ENCODE measurements around the gene FAM169A. TPM values are rescaled to one million over a fixed set of nuclear protein-coding genes. Genes with fewer than 3 reads are reported as not detected.

The FAM169A gene
- total and polyA plus RNA-seq, 7 donors = 0.95 to 3.3 (median 1.8) TPM

DNA sequence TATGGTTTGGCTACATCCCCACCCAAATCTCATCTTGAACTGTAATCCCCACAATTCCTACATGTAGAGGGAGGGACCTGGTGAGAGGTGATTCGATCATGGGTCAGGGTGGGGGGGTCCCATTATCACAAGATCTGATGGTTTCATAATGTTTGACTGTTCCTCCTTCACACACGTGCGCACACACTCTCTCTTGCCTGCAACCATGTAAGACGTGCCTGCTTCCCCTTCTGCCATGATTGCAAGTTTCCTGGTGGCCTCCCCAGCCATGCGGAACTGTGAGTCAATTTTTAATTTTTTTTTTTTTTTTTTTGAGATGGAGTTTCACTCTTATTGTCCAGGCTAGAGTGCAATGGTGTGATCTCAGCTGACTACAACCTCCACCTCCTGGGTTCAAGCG, 27.0 kb downstream of the FAM169A start:
- DNase-seq = no peak
- Histone ChIP-seq H3K9me3 (no peaks in the 10 kb centered on the region), H3K4me3 (no peak overlapping the region), H3K27me3 (no peaks in the 10 kb centered on the region), H3K27ac (no peak overlapping the region), H3K4me1 (no peaks in the 10 kb centered on the region), H3K36me3 (no peaks in the 10 kb centered on the region)
- intact Hi-C loops (cut with DNase I) = no loop called here
- TF ChIP-seq POLR2AphosphoS5 (IDR thresholded peaks at IDR 0.05) = no peak
- TF ChIP-seq, protein P1, sequence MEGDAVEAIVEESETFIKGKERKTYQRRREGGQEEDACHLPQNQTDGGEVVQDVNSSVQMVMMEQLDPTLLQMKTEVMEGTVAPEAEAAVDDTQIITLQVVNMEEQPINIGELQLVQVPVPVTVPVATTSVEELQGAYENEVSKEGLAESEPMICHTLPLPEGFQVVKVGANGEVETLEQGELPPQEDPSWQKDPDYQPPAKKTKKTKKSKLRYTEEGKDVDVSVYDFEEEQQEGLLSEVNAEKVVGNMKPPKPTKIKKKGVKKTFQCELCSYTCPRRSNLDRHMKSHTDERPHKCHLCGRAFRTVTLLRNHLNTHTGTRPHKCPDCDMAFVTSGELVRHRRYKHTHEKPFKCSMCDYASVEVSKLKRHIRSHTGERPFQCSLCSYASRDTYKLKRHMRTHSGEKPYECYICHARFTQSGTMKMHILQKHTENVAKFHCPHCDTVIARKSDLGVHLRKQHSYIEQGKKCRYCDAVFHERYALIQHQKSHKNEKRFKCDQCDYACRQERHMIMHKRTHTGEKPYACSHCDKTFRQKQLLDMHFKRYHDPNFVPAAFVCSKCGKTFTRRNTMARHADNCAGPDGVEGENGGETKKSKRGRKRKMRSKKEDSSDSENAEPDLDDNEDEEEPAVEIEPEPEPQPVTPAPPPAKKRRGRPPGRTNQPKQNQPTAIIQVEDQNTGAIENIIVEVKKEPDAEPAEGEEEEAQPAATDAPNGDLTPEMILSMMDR (IDR thresholded peaks at IDR 0.05) = no peak
- no peak for TF ChIP-seq EP300 (IDR thresholded peaks at IDR 0.05)
- TF ChIP-seq POLR2A (IDR thresholded peaks at IDR 0.05) = no peak
- WGBS, 2 donors = 88 to 94% methylated on average over 6 of the region's 6 CpGs

DNA sequence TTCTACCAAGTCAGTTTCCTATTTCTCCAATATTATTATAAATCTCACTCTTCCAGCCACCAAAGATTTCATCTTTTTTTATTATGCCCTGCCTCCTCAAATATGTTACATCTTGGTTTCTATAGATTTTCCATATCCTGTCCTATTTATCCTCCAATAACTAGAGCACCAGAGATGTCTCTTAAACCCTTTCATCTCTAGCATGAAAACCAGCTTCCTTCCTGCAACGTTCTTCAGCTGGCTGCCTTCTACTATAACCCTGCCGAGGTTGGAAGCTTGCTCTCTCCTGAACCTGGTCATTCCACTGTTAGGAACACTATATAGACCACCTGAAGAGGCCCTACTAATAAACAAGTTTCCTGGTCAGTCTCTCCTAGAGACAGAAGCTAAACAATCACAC, 27.9 kb downstream of the FAM169A start:
- DNase-seq = no peak
- no peak for TF ChIP-seq POLR2AphosphoS5 (IDR thresholded peaks at IDR 0.05)
- TF ChIP-seq, protein P1 (IDR thresholded peaks at IDR 0.05) = no peak
- no peak for TF ChIP-seq EP300 (IDR thresholded peaks at IDR 0.05)
- no peak for TF ChIP-seq POLR2A (IDR thresholded peaks at IDR 0.05)
- Histone ChIP-seq H3K4me1 (no peaks in the 10 kb centered on the region), H3K36me3 (no peaks in the 10 kb centered on the region), H3K9me3 (no peaks in the 10 kb centered on the region), H3K27me3 (no peaks in the 10 kb centered on the region), H3K27ac (no peak overlapping the region), H3K4me3 (no peak overlapping the region)
- intact Hi-C loops (cut with DNase I) = no loop called here
- 41 to 87% methylated on average over 2 of the region's 2 CpGs for WGBS, 2 donors

DNA sequence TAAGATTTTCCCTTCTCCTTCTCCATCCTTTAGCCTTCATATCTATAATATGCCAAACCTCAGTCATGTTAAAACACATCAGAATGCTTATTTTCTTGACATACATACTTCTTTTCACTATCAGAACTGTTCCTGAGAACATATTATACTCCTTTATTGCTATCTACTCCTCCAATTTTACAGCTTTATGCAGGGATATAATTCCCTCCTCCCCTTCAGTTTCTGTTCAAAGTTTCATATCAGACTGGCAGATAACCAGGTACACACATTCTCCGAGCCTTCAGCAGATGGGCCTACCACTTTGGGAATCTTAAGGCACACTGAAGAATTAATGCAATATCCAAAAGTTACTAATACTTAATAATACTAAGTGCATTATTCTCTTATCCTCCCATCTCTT, 29.1 kb downstream of the FAM169A start:
- Histone ChIP-seq H3K4me3 (no peak overlapping the region), H3K36me3 (no peaks in the 10 kb centered on the region), H3K4me1 (no peaks in the 10 kb centered on the region), H3K27ac (no peak overlapping the region), H3K27me3 (no peaks in the 10 kb centered on the region), H3K9me3 (no peaks in the 10 kb centered on the region)
- WGBS, 2 donors = 18 to 75% methylated on average over 1 of the region's 1 CpG
- no peak for DNase-seq
- TF ChIP-seq POLR2A (IDR thresholded peaks at IDR 0.05) = no peak
- TF ChIP-seq POLR2AphosphoS5 (IDR thresholded peaks at IDR 0.05) = no peak
- TF ChIP-seq EP300 (IDR thresholded peaks at IDR 0.05) = no peak
- TF ChIP-seq, protein P1 (IDR thresholded peaks at IDR 0.05) = no peak
- intact Hi-C loops (cut with DNase I) = no loop called here

DNA sequence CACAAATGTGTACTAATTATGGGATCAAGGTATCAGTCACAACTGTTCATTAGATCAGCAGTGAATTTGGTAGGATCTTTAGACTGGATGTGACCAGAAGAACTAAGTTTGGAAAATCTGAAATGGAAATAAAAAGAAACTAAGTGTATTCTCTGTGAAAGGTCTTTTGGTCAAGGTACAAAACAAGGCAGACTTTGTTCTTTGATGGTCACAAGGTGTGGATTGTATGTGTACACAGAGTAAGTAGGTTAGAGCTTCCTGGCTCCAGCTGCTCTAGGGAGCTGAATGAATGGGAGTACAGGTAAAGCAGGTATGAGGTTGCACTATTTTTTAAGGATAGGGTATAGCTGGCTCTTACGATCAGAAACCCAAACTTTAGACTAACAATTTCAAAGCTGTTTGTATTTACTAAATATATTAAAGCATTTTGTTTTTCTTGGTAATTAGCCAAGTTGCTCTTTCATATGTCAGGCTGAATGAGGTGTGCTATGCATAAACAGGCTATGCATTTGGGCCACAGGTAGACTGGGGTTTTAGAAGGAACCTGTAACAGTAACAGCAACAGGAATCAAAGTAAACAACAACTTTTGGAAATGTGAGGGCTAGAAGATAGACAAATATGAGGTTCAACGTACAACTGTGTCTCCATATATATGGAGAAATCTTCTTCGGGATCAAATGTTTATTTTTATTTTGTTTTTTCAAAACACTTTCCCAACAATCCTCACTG, 32.5 kb downstream of the FAM169A start:
- Histone ChIP-seq H3K4me1 (no peaks in the 10 kb centered on the region), H3K36me3 (no peaks in the 10 kb centered on the region), H3K27me3 (no peaks in the 10 kb centered on the region), H3K27ac (no peak overlapping the region), H3K4me3 (no peak overlapping the region), H3K9me3 (no peaks in the 10 kb centered on the region)
- no peak for TF ChIP-seq POLR2AphosphoS5 (IDR thresholded peaks at IDR 0.05)
- TF ChIP-seq, protein P1 (IDR thresholded peaks at IDR 0.05) = no peak
- TF ChIP-seq EP300 (IDR thresholded peaks at IDR 0.05) = no peak
- no peak for TF ChIP-seq POLR2A (IDR thresholded peaks at IDR 0.05)
- WGBS, 2 donors = 39 to 79% methylated on average over 3 of the region's 3 CpGs
- intact Hi-C loops (cut with DNase I) = no loop called here
- DNase-seq = no peak

DNA sequence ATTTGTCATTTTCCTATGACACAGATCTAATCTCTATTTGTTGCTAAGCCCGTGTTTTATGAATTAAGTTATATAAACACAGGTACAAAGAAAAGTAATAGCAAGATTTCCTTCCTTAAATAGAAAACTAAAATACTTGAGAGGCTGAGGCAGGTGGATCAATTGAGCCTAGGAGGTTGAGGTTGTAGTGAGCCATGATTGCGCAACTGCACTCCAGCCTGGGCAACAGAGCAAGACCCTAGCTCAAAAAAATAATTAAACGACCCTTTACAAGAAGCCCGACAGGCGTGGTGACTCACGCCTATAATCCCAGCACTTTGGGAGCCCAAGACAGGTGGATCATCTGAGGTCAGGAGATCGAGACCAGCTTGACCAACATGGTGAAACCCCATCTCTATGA, 36.8 kb downstream of the FAM169A start:
- Histone ChIP-seq H3K27ac (no peak overlapping the region), H3K9me3 (no peaks in the 10 kb centered on the region), H3K4me3 (no peak overlapping the region), H3K36me3 (no peaks in the 10 kb centered on the region), H3K4me1 (no peaks in the 10 kb centered on the region), H3K27me3 (no peaks in the 10 kb centered on the region)
- TF ChIP-seq POLR2A (IDR thresholded peaks at IDR 0.05) = no peak
- TF ChIP-seq EP300 (IDR thresholded peaks at IDR 0.05) = no peak
- TF ChIP-seq POLR2AphosphoS5 (IDR thresholded peaks at IDR 0.05) = no peak
- TF ChIP-seq, protein P1 (IDR thresholded peaks at IDR 0.05) = no peak
- no peak for DNase-seq
- intact Hi-C loops (cut with DNase I) = no loop called here
- 90 to 95% methylated on average over 7 of the region's 7 CpGs for WGBS, 2 donors
